Measurements from ENCODE around the gene CCR4. TPM values are rescaled to one million over a fixed set of nuclear protein-coding genes. Genes with fewer than 3 reads are reported as not detected.

The CCR4 gene
- total and polyA plus RNA-seq, 9 of the 15 experiments (the other 6 are each of a cell fraction or from before 2014, with no cell fraction given): 0.04 to 0.47 (median 0.25) TPM; not detected in 1

- no peak for TF ChIP-seq RREB1 (CRISPR knock-in tag; IDR thresholded peaks at IDR 0.05)
- no peak for TF ChIP-seq NELFE (IDR thresholded peaks at IDR 0.05; ENCODE audit: insufficient read depth, insufficient read length)
- TF ChIP-seq DLX4 (CRISPR knock-in tag; IDR thresholded peaks at IDR 0.05): no peak
- TF ChIP-seq HMG20B (CRISPR knock-in tag; IDR thresholded peaks at IDR 0.05): no peak
- TF ChIP-seq ZBTB7A (IDR thresholded peaks at IDR 0.05; ENCODE audit: borderline replicate concordance, control insufficient read depth, low read depth, low read length): peak; percentile 96
- no peak for TF ChIP-seq ZNF165 (CRISPR knock-in tag; IDR thresholded peaks at IDR 0.05; ENCODE audit: borderline replicate concordance)
- TF ChIP-seq ZBTB1 (CRISPR knock-in tag; IDR thresholded peaks at IDR 0.05; ENCODE audit: borderline replicate concordance, low read depth): no peak
- peak; percentile 72 for TF ChIP-seq ZNF766 (CRISPR knock-in tag; conservative IDR thresholded peaks at IDR 0.05)
- no peak for TF ChIP-seq CBX2 (IDR thresholded peaks at IDR 0.05; ENCODE audit: insufficient read depth, low read length, poor library complexity, severe bottlenecking)
- TF ChIP-seq ZNF75A (CRISPR knock-in tag; IDR thresholded peaks at IDR 0.05): no peak
- peak; percentile 30 to 81 for TF ChIP-seq NCOA2 (IDR thresholded peaks at IDR 0.05; ENCODE audit: partially characterized antibody in 2 of 2)
- no peak for TF ChIP-seq GTF3C2 (IDR thresholded peaks at IDR 0.05; ENCODE audit: borderline replicate concordance, extremely low read depth, insufficient read length)
- peak; percentile 28; the same call in 1 of the 2 replicates for TF ChIP-seq MYNN (IDR thresholded peaks at IDR 0.05)
- TF ChIP-seq MYNN (CRISPR knock-in tag; IDR thresholded peaks at IDR 0.05): no peak
- no peak for TF ChIP-seq MAFK (IDR thresholded peaks at IDR 0.05; ENCODE audit: low read length)
- TF ChIP-seq HMG20A (CRISPR knock-in tag; conservative IDR thresholded peaks at IDR 0.05): no peak
- TF ChIP-seq NONO (IDR thresholded peaks at IDR 0.05; ENCODE audit: low read depth in 2 of 2, low read length in 1 of 2): no peak; a peak in 1 of 4 replicates
Measured at GRCh38 chr3:32972482-32973146, 21.2 kb downstream of the CCR4 start (continued).

All from K562 (cell line).